ENCODE results near the gene GUCY1A2.

GUCY1A2 gene

GRCh38 chr11:106920899-106921509 is 97.3 kb downstream of the GUCY1A2 start:
- TF ChIP-seq RAD21 (IDR thresholded peaks at IDR 0.05; ENCODE audit: low read depth) (no peak), MAX (IDR thresholded peaks at IDR 0.05) (no peak), ZBTB7A (IDR thresholded peaks at IDR 0.05; ENCODE audit: low read depth) (no peak), FOXM1 (IDR thresholded peaks at IDR 0.05; ENCODE audit: borderline replicate concordance, low read depth) (no peak), NFIC (IDR thresholded peaks at IDR 0.05) (no peak), YY1 (IDR thresholded peaks at IDR 0.05; ENCODE audit: low read depth) (no peak), TCF12 (IDR thresholded peaks at IDR 0.05; ENCODE audit: low read depth) (no peak), USF1 (IDR thresholded peaks at IDR 0.05) (no peak), CREB1 (IDR thresholded peaks at IDR 0.05; ENCODE audit: low read depth) (no peak)

- TF ChIP-seq TEAD4 (IDR thresholded peaks at IDR 0.05) (no peak), MAX (IDR thresholded peaks at IDR 0.05) (no peak), EP300 (IDR thresholded peaks at IDR 0.05; ENCODE audit: borderline replicate concordance) (no peak), CEBPB (IDR thresholded peaks at IDR 0.05) (no peak), REST (IDR thresholded peaks at IDR 0.05; ENCODE audit: low read depth) (no peak), USF1 (IDR thresholded peaks at IDR 0.05) (no peak), TAF1 (IDR thresholded peaks at IDR 0.05; ENCODE audit: low read depth) (no peak), NFIC (IDR thresholded peaks at IDR 0.05) (no peak), RAD21 (IDR thresholded peaks at IDR 0.05; ENCODE audit: low read depth) (no peak), FOXM1 (IDR thresholded peaks at IDR 0.05; ENCODE audit: borderline replicate concordance, low read depth) (no peak), TCF12 (IDR thresholded peaks at IDR 0.05; ENCODE audit: low read depth) (no peak), CREB1 (IDR thresholded peaks at IDR 0.05; ENCODE audit: low read depth) (no peak)
Observed at GRCh38 chr11:106917973-106918372, 100.3 kb downstream of the GUCY1A2 start.

- TF ChIP-seq FOXM1 (IDR thresholded peaks at IDR 0.05; ENCODE audit: borderline replicate concordance, low read depth) (no peak), EGR1 (IDR thresholded peaks at IDR 0.05) (no peak), YY1 (IDR thresholded peaks at IDR 0.05; ENCODE audit: low read depth) (no peak), REST (IDR thresholded peaks at IDR 0.05; ENCODE audit: low read depth) (no peak), CEBPB (IDR thresholded peaks at IDR 0.05) (no peak), MAX (IDR thresholded peaks at IDR 0.05) (no peak), CREB1 (IDR thresholded peaks at IDR 0.05; ENCODE audit: low read depth) (no peak)
Observed at GRCh38 chr11:106914409-106914808, 103.9 kb downstream of the GUCY1A2 start.

GRCh38 chr11:106913141-106913540 is 105.1 kb downstream of the GUCY1A2 start:
- TF ChIP-seq NFIC (IDR thresholded peaks at IDR 0.05) (no peak), RAD21 (IDR thresholded peaks at IDR 0.05; ENCODE audit: low read depth) (no peak), CEBPB (IDR thresholded peaks at IDR 0.05) (no peak)

- no peak for TF ChIP-seq NFIC (IDR thresholded peaks at IDR 0.05)
- TF ChIP-seq ZBTB7A (IDR thresholded peaks at IDR 0.05; ENCODE audit: low read depth), result no peak
- TF ChIP-seq TAF1 (IDR thresholded peaks at IDR 0.05; ENCODE audit: low read depth), result no peak
- no peak for TF ChIP-seq REST (IDR thresholded peaks at IDR 0.05; ENCODE audit: low read depth)
- TF ChIP-seq YY1 (IDR thresholded peaks at IDR 0.05; ENCODE audit: low read depth), result no peak
- TF ChIP-seq RAD21 (IDR thresholded peaks at IDR 0.05; ENCODE audit: low read depth), result no peak
- TF ChIP-seq FOXM1 (IDR thresholded peaks at IDR 0.05; ENCODE audit: borderline replicate concordance, low read depth), result no peak
- TF ChIP-seq CEBPB (IDR thresholded peaks at IDR 0.05), result no peak
- no peak for TF ChIP-seq TEAD4 (IDR thresholded peaks at IDR 0.05)
- no peak for TF ChIP-seq EGR1 (IDR thresholded peaks at IDR 0.05)
- no peak for TF ChIP-seq EP300 (IDR thresholded peaks at IDR 0.05; ENCODE audit: borderline replicate concordance)
- no peak for TF ChIP-seq MAX (IDR thresholded peaks at IDR 0.05)
- TF ChIP-seq TCF12 (IDR thresholded peaks at IDR 0.05; ENCODE audit: low read depth), result no peak
- TF ChIP-seq CREB1 (IDR thresholded peaks at IDR 0.05; ENCODE audit: low read depth), result no peak
- no peak for TF ChIP-seq USF1 (IDR thresholded peaks at IDR 0.05)
Observed at GRCh38 chr11:106904826-106905225, 113.5 kb downstream of the GUCY1A2 start.

Data from Ishikawa (cell line).